GM23248 (cell line): Measurements from ENCODE around the gene CNPY2.
"Not testable (repeated sequence)": the region's sequence is repeated elsewhere in the genome, so short reads cannot be mapped to it uniquely, and the experiment has no call there.

Experiments
- EZH2 ChIP-seq: fragments of 200-600 bp; sonication (generic); IDR thresholded peaks from 2 replicates; pipeline ENCODE4 v1.6.1; 2018; ENCODE audit warnings: antibody characterized with exemption, mild to moderate bottlenecking; ENCODE audit not compliant: insufficient read depth, poor library complexity, severe bottlenecking
- EZH2phosphoT487 ChIP-seq: fragments of 200-600 bp; sonication (generic); IDR thresholded peaks from 2 replicates; pipeline ENCODE4 v1.6.1; 2018; ENCODE audit warnings: antibody characterized with exemption, moderate library complexity, mild to moderate bottlenecking, low read depth; ENCODE audit not compliant: insufficient read depth

DNA sequence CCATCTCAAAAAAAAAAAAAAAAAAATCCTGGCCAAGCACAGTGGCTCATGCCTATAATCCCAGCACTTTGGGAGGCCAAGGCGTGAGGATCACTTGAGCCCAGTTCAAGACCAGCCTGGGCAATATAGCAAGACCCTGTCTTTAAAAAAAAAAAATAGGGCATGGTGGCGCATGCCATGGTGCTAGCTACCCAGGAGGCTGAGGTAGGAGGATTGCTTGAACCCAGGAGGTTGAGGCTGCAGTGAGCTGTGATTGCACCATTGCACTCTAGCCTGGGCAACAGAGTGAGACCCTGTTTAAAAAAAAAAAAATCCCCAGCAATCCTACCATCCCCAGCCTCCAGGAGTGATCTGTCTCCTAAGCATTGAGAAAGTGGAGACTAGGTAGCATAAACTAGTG is 26.5 kb upstream of the CNPY2 start:
- TF ChIP-seq EZH2, EZH2phosphoT487: not testable (repeated sequence)
